ENCODE results near the gene ALKBH4.

DNA sequence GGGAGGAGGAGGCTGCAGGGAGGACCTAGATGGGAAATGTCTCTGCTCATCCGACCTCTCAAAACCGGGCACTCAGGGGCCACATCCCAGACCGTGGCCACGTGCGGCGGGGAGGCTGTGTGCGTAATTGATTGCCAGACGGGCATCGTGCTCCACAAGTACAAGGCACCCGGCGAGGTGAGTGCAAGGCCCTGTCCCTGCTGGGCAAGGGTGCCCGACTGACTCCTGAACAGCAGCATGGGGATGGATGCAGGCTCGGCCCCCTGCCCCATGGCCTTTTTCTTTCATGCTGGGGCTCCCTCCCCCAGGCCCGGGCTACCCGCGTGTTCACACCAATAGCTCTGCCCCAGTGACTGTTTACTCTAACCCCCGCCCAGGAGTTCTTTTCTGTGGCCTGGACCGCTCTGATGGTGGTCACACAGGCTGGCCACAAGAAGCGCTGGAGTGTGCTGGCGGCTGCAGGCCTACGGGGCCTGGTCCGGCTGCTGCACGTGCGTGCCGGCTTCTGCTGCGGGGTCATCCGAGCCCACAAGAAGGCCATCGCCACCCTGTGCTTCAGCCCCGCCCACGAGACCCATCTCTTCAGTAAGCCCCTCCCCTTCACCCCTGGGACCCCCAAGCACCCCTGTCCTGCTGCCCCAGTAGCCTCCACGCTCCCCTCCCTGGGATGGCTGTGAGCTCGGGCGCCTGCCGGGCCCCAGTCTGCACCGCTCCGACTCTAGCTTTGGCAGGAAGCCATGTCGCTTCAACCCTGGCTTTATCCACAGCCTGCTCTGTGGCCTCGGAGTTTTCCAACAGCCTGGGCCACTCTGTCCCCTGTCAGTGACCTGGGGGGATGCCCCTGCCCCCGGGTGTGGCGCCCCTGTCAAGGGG lies 4.1 kb upstream of the ALKBH4 start:
- TF ChIP-seq MXI1 (IDR thresholded peaks at IDR 0.05; ENCODE audit: low read depth, low read length) (no peak), HDAC2 (IDR thresholded peaks at IDR 0.05) (no peak), RFX5 (IDR thresholded peaks at IDR 0.05; ENCODE audit: low read depth, low read length) (no peak), CREB1 (IDR thresholded peaks at IDR 0.05; ENCODE audit: low read depth) (no peak), HDAC6 (IDR thresholded peaks at IDR 0.05; ENCODE audit: unreplicated experiment) (no peak), BACH1 (IDR thresholded peaks at IDR 0.05; ENCODE audit: borderline replicate concordance) (no peak)
- TF ChIP-seq, protein P1, sequence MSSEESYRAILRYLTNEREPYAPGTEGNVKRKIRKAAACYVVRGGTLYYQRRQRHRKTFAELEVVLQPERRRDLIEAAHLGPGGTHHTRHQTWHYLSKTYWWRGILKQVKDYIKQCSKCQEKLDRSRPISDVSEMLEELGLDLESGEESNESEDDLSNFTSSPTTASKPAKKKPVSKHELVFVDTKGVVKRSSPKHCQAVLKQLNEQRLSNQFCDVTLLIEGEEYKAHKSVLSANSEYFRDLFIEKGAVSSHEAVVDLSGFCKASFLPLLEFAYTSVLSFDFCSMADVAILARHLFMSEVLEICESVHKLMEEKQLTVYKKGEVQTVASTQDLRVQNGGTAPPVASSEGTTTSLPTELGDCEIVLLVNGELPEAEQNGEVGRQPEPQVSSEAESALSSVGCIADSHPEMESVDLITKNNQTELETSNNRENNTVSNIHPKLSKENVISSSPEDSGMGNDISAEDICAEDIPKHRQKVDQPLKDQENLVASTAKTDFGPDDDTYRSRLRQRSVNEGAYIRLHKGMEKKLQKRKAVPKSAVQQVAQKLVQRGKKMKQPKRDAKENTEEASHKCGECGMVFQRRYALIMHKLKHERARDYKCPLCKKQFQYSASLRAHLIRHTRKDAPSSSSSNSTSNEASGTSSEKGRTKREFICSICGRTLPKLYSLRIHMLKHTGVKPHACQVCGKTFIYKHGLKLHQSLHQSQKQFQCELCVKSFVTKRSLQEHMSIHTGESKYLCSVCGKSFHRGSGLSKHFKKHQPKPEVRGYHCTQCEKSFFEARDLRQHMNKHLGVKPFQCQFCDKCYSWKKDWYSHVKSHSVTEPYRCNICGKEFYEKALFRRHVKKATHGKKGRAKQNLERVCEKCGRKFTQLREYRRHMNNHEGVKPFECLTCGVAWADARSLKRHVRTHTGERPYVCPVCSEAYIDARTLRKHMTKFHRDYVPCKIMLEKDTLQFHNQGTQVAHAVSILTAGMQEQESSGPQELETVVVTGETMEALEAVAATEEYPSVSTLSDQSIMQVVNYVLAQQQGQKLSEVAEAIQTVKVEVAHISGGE (CRISPR knock-in tag; IDR thresholded peaks at IDR 0.05): no peak
- TF ChIP-seq, protein P2, sequence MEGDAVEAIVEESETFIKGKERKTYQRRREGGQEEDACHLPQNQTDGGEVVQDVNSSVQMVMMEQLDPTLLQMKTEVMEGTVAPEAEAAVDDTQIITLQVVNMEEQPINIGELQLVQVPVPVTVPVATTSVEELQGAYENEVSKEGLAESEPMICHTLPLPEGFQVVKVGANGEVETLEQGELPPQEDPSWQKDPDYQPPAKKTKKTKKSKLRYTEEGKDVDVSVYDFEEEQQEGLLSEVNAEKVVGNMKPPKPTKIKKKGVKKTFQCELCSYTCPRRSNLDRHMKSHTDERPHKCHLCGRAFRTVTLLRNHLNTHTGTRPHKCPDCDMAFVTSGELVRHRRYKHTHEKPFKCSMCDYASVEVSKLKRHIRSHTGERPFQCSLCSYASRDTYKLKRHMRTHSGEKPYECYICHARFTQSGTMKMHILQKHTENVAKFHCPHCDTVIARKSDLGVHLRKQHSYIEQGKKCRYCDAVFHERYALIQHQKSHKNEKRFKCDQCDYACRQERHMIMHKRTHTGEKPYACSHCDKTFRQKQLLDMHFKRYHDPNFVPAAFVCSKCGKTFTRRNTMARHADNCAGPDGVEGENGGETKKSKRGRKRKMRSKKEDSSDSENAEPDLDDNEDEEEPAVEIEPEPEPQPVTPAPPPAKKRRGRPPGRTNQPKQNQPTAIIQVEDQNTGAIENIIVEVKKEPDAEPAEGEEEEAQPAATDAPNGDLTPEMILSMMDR (IDR thresholded peaks at IDR 0.05 in 2 of 3, conservative IDR thresholded peaks at IDR 0.05 in 1 of 3; ENCODE audit: control insufficient read depth in 2 of 3, extremely low read depth in 1 of 3, insufficient read depth in 1 of 3, low read depth in 3 of 3, low read length in 3 of 3): no peak
- TF ChIP-seq, protein P3, sequence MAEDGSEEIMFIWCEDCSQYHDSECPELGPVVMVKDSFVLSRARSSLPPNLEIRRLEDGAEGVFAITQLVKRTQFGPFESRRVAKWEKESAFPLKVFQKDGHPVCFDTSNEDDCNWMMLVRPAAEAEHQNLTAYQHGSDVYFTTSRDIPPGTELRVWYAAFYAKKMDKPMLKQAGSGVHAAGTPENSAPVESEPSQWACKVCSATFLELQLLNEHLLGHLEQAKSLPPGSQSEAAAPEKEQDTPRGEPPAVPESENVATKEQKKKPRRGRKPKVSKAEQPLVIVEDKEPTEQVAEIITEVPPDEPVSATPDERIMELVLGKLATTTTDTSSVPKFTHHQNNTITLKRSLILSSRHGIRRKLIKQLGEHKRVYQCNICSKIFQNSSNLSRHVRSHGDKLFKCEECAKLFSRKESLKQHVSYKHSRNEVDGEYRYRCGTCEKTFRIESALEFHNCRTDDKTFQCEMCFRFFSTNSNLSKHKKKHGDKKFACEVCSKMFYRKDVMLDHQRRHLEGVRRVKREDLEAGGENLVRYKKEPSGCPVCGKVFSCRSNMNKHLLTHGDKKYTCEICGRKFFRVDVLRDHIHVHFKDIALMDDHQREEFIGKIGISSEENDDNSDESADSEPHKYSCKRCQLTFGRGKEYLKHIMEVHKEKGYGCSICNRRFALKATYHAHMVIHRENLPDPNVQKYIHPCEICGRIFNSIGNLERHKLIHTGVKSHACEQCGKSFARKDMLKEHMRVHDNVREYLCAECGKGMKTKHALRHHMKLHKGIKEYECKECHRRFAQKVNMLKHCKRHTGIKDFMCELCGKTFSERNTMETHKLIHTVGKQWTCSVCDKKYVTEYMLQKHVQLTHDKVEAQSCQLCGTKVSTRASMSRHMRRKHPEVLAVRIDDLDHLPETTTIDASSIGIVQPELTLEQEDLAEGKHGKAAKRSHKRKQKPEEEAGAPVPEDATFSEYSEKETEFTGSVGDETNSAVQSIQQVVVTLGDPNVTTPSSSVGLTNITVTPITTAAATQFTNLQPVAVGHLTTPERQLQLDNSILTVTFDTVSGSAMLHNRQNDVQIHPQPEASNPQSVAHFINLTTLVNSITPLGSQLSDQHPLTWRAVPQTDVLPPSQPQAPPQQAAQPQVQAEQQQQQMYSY (CRISPR knock-in tag; IDR thresholded peaks at IDR 0.05): no peak

Data from GM12878 (cell line).